WI38 (cell line): ENCODE data around the gene LAPTM5.

Experiments used
- H3K4me3 ChIP-seq: 2 replicates; pipeline ENCODE4 v1.5.1; 2011; ENCODE audit warnings: low read depth, mild to moderate bottlenecking, control low read depth, low read length
- TF ChIP-seq, protein P1 (sequence below): IDR thresholded peaks from 2 replicates; pipeline ENCODE4 v1.5.1; 2012; ENCODE audit warnings: low read depth, mild to moderate bottlenecking, control low read depth, low read length

Gene LAPTM5

DNA sequence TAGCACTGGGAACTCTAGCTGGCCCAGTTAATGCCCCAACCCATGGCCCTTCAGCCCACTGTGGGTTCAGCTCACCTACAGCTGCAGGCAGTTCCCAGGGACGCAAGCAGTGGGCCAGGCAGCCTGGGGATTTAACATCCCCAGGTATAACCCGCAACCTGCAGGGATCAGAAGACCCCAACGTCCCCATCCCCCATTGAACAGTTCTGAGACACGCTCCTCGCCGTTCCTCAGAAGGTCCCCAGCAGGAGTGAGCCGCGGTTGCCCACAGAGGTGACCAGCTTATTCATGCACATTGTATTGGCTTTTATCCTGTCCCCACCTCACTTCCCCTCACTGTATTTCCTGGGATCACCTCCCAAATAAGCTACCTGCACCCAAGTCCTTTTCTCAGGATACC, 29.2 kb downstream of the LAPTM5 start:
- TF ChIP-seq, protein P1, sequence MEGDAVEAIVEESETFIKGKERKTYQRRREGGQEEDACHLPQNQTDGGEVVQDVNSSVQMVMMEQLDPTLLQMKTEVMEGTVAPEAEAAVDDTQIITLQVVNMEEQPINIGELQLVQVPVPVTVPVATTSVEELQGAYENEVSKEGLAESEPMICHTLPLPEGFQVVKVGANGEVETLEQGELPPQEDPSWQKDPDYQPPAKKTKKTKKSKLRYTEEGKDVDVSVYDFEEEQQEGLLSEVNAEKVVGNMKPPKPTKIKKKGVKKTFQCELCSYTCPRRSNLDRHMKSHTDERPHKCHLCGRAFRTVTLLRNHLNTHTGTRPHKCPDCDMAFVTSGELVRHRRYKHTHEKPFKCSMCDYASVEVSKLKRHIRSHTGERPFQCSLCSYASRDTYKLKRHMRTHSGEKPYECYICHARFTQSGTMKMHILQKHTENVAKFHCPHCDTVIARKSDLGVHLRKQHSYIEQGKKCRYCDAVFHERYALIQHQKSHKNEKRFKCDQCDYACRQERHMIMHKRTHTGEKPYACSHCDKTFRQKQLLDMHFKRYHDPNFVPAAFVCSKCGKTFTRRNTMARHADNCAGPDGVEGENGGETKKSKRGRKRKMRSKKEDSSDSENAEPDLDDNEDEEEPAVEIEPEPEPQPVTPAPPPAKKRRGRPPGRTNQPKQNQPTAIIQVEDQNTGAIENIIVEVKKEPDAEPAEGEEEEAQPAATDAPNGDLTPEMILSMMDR, result no peak
- no peak overlapping the region for H3K4me3 ChIP-seq

DNA sequence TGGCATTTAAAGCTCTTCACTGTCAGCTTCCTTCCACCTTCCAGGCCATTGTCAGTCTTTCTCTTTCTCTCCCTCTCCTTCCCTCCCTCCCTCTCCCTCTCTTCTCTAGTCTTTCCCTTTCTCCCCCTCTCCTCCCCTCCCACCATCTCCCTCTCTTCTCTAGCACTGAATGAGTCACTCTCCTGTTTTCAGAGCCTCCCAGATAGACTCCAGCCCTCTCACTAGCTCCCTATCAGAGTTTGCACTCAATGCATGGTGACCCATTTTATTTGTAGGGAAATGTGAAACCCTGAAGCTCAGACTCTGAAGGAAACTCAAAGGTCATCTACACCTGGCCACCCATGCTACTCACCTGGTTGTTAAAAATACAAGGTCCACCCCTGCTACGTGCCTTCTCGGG, 29.8 kb downstream of the LAPTM5 start:
- H3K4me3 ChIP-seq, result no peak overlapping the region
- TF ChIP-seq, protein P1, result no peak

DNA sequence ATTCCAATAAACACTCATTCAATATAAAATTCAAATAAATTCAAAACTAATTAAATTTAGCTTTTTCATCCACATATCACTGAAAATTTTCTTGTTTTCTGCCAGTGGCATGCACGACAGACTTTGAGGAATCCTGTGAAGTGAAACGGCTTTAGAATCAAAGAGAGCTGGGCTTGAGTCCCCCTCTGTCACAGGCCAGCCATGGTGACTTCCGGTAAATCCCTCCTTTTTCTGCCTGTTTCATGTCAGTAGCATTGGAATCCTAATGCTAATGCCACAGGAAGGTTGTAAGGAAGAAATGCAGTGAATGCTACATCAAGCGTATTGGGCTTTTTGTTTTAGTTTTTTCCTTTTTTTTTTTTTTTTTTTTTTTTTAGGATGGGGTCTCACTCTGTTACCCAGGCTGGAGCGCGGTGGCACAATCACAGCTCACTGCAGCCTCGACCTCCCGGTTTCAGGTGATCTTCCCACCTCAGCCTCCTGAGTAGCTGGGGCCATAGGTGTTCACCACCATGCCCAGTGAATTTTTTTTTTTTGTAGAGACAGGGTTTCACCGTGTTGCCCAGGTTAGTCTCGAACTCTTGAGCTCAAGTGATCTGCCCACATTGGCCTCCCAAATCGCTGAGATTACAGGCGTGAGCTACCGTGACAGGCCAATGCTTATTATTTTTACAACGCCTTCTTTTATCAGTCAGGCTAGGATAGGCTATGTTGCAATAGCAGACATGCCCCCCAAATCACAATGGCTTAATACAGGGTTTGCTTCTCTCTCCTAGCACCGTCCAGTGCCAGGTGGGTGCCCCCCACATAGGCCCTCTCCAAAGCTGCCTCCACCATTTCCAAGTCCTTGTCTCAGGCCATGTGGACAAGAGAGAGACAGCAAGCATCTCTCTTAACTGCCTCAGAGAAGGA, 30.5 kb downstream of the LAPTM5 start:
- H3K4me3 ChIP-seq, result no peak overlapping the region
- TF ChIP-seq, protein P1, result no peak

DNA sequence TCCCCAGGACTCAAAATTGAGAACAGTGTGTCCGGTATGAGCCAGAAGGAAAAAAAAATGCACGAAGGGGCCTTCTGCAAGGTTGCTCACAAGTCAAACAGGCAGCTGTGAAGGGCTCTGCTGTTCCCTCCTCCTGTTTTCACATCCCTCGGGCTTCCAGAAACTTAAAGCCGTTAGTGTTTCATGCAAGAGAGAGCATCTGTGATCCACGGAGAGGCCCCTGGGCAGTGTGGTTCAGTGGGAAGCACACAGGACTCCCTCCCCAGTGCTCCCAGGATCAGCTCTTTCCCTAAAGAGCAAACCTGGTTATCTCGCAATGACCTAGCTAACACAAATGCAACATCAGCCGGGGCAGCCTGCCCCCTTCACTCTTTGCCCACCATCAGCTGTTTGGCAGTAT, 31.3 kb downstream of the LAPTM5 start:
- TF ChIP-seq, protein P1, result no peak
- H3K4me3 ChIP-seq, result no peak overlapping the region

DNA sequence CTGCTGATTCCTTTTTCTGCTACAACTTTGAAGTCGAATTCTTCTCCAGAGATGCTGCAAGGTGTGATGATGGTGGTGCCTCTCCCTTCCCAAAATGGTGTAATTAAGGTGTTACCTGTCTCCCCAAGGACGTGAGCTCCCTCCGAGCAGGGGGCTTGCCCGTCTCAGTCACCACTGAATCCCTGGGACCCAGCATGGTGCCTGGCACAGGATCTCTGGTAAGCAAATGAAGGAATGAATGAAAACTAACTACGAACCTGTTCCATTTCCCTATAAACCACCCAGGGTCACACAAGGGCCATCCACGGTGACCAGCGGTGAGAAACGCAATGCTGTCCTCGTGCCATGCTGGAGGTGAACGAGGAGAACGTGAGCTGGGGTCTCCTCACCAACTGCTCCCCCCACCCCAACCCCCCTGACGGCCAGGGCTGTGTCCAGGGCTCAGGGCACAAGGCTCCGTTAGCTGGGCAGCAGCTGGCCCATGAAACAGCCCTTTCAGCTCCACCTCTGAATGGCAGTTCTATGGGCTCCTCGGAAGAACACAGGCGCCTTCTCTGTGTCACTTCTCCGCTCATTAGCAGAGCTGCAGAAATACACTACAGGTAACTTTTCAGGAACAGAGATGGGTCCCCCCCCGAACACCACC, 32.0 kb downstream of the LAPTM5 start:
- TF ChIP-seq, protein P1, result no peak
- no peak overlapping the region for H3K4me3 ChIP-seq

DNA sequence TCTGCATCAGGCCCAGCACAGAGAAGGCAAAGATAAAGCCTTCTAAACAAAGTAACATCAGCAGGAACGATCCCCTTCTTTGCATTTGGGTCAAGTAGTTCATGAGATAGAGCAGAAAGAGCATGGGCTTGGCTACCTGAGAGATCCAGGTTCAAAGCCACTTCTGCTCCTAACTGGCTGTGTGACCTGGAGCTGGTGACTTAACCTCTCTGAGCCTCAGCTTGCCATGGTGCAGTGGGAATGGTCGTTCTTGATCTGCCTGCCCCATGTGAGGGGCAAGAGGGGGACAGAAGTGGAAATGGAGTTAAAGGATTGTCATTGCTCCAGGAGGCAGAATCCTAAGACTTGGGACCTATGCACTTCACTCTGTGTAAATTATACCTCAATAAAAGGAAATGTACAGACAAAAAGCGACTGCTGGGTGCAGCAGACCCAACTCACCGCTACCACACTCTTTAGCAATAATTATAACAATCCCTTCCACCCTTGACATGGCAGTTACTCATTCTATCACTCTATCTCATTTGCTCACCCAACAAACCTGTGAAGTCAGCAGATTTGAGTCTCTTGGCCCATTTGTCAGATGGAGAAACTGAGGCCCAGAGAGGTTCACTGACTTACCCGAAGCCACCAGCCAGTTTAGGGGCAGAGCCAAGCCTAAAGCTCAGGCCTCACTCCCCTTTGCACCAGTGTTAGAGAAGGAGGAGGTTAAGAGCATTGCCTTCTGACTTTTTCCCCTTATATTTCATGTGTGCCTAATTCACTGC, 32.7 kb downstream of the LAPTM5 start:
- TF ChIP-seq, protein P1, result no peak
- no peak overlapping the region for H3K4me3 ChIP-seq
